GM12878 (cell line): ENCODE data around the gene ANTXR2. TPM values are rescaled to one million over a fixed set of nuclear protein-coding genes. Genes with fewer than 3 reads are reported as not detected.

Experiments
- ATAC-seq: fragments of 200-7000 bp; cut with Tn5 transposase; 3 replicates; pipeline ENCODE4 v1.9.1; 2020; ENCODE audit warnings: mild to moderate bottlenecking, moderate library complexity
- BruUV-seq: library from RNA; stranded (reverse); fragments of 400-500 nt; replicated peaks from 2 replicates; lab custom pipeline; 2021; lab: Mats Ljungman, UMichigan
- CTCF ChIA-PET: fragments of 300-600 bp; sonication (Branson Sonifier 250); formaldehyde crosslinking; extraction: SDS; loops from one replicate; lab custom pipeline; 2021; ENCODE audit warnings: inconsistent platforms; lab: Yijun Ruan, JAX
- POLR2A ChIA-PET: fragments of 350-600 bp; formaldehyde crosslinking; extraction: SDS; loops from one replicate; lab custom pipeline; 2021; ENCODE audit warnings: inconsistent platforms; lab: Charles Lee
- RAD21 ChIA-PET: fragments of 300-600 bp; sonication (Branson Sonifier 250); formaldehyde crosslinking; loops from one replicate; lab custom pipeline; 2023; ENCODE audit warnings: antibody characterized with exemption; ENCODE audit not compliant: unreplicated experiment; lab: Charles Lee
- SMC1A ChIA-PET: fragments of 300-600 bp; sonication (Branson Sonifier 250); formaldehyde crosslinking; loops from one replicate; lab custom pipeline; 2023; ENCODE audit not compliant: unreplicated experiment, uncharacterized antibody; lab: Charles Lee
- DNase-seq: peaks from one replicate; pipeline ENCODE4 v3.0.0-alpha.2; 2011; ENCODE audit warnings: low read depth, low spot score
- FAIRE-seq: peaks from 3 replicates; lab custom pipeline; 2011; peaks lifted over from hg19 to GRCh38; lab: Jason Lieb, UNC
- H2AFZ ChIP-seq: 2 replicates; pipeline ENCODE4 v1.6.0; 2011; ENCODE audit warnings: low read depth, low read length, control low read depth; ENCODE audit not compliant: control insufficient read depth
- H3K27ac ChIP-seq: 2 replicates; pipeline ENCODE4 v1.5.1; 2011; ENCODE audit warnings: control low read depth; ENCODE audit not compliant: control insufficient read depth, insufficient read depth
- H3K27me3 ChIP-seq, 2 experiments: replicated peaks in 1 of 2; 2 replicates each; pipeline versions ENCODE4 v1.6.0 to v1.6.1; 2011; ENCODE audit warnings: low read length in 1 of 2; ENCODE audit not compliant: control insufficient read depth in 2 of 2, insufficient read depth in 2 of 2
- H3K36me3 ChIP-seq, 2 experiments: 2 replicates each; pipeline ENCODE4 v1.5.1; 2011; ENCODE audit warnings: low read length in 1 of 2; ENCODE audit not compliant: control insufficient read depth in 2 of 2, insufficient read depth in 2 of 2
- H3K4me1 ChIP-seq: 2 replicates; pipeline ENCODE4 v1.6.1; 2011; ENCODE audit warnings: mild to moderate bottlenecking, low read length, moderate library complexity, mixed read lengths; ENCODE audit not compliant: control insufficient read depth, insufficient read depth
- H3K4me2 ChIP-seq: 2 replicates; pipeline ENCODE4 v1.6.0; 2011; ENCODE audit warnings: control low read depth; ENCODE audit not compliant: control insufficient read depth, insufficient read depth
- H3K4me3 ChIP-seq: fragments of 200-600 bp; sonication (generic); 2 replicates; pipeline ENCODE4 v1.5.1; 2016
- H3K79me2 ChIP-seq: 2 replicates; pipeline ENCODE4 v1.6.0; 2011; ENCODE audit warnings: low read length; ENCODE audit not compliant: control insufficient read depth, insufficient read depth
- H3K9ac ChIP-seq: 2 replicates; pipeline ENCODE4 v1.8.0; 2011; ENCODE audit warnings: low read length, control low read depth, mixed read lengths; ENCODE audit not compliant: control insufficient read depth, insufficient read depth
- H3K9me3 ChIP-seq: replicated peaks from 3 replicates; pipeline ENCODE4 v1.5.1; 2011; ENCODE audit warnings: mild to moderate bottlenecking, low read length; ENCODE audit not compliant: control insufficient read depth, insufficient read depth
- H4K20me1 ChIP-seq: 2 replicates; pipeline ENCODE4 v1.6.0; 2011; ENCODE audit not compliant: control insufficient read depth, insufficient read depth
- BCLAF1 ChIP-seq: fragments of 450-650 bp; IDR thresholded peaks from 2 replicates; pipeline ENCODE4 v1.6.1; 2017; ENCODE audit warnings: antibody characterized with exemption, mild to moderate bottlenecking, moderate library complexity
- CBFB ChIP-seq: IDR thresholded peaks from 2 replicates; pipeline ENCODE4 v1.6.1; 2016; ENCODE audit warnings: antibody characterized with exemption, low read depth
- ELK1 ChIP-seq: IDR thresholded peaks from 2 replicates; pipeline ENCODE4 v1.6.1; 2012; ENCODE audit warnings: low read depth, low read length, improper control_type of control experiment
- FOS ChIP-seq: IDR thresholded peaks from 3 replicates; pipeline ENCODE4 v1.6.1; 2011; ENCODE audit warnings: borderline replicate concordance; ENCODE audit not compliant: insufficient read length; ENCODE audit errors: extremely low read depth
- JUNB ChIP-seq: IDR thresholded peaks from 2 replicates; pipeline ENCODE4 v1.6.1; 2016; ENCODE audit warnings: antibody characterized with exemption, mild to moderate bottlenecking
- MLLT1 ChIP-seq: fragments of 450-650 bp; IDR thresholded peaks from 2 replicates; pipeline ENCODE4 v1.6.1; 2016; ENCODE audit warnings: mild to moderate bottlenecking
- NFIC ChIP-seq: IDR thresholded peaks from 2 replicates; pipeline ENCODE4 v1.6.1; 2012; ENCODE audit warnings: low read depth, mild to moderate bottlenecking, inconsistent platforms, low read length, moderate library complexity
- NRF1 ChIP-seq: conservative IDR thresholded peaks from 2 replicates; pipeline ENCODE4 v1.6.1; 2011; ENCODE audit warnings: mild to moderate bottlenecking, low read depth, low read length, improper control_type of control experiment
- PBX3 ChIP-seq: IDR thresholded peaks from 2 replicates; pipeline ENCODE4 v1.6.1; 2011; ENCODE audit warnings: mild to moderate bottlenecking, low read depth, low read length, moderate library complexity; ENCODE audit not compliant: insufficient replicate concordance
- RUNX3 ChIP-seq: IDR thresholded peaks from 2 replicates; pipeline ENCODE4 v1.6.1; 2012; ENCODE audit warnings: low read length, inconsistent platforms
- SKIL ChIP-seq: fragments of 450-650 bp; IDR thresholded peaks from 2 replicates; pipeline ENCODE4 v1.6.1; 2017; ENCODE audit warnings: mild to moderate bottlenecking, low read depth, inconsistent platforms; ENCODE audit not compliant: poor library complexity, severe bottlenecking
- TCF3 ChIP-seq: IDR thresholded peaks from 2 replicates; pipeline ENCODE4 v1.6.1; 2012; ENCODE audit warnings: low read depth, mild to moderate bottlenecking, low read length, borderline replicate concordance; ENCODE audit not compliant: insufficient read depth
- ZNF384 ChIP-seq: IDR thresholded peaks from 2 replicates; pipeline ENCODE4 v1.6.1; 2012; ENCODE audit warnings: low read depth, mild to moderate bottlenecking, low read length, improper control_type of control experiment, borderline replicate concordance
- WGBS: methylation state at CpG from one replicate; pipeline ENCODE4 v1.1.6; 2016; ENCODE audit warnings: low lambda C conversion rate; ENCODE audit not compliant: insufficient replicate concordance, insufficient coverage; ENCODE audit errors: missing lambda C conversion rate; 5-methylcytosine and 5-hydroxymethylcytosine counted together
- in situ Hi-C: fragments of 300-500 bp; cut with MboI; formaldehyde crosslinking; loops from 9 replicates; pipeline ENCODE4 v1.14.3; 2018; ENCODE audit warnings: mixed read lengths
- intact Hi-C: fragments of 100-400 bp; cut with micrococcal nuclease; formaldehyde crosslinking; loops from one replicate; pipeline ENCODE4 v1.14.2; 2022; ENCODE audit not compliant: unreplicated experiment
- polyA plus RNA-seq, 11 experiments: library from polyadenylated mRNA; depleted of rRNA in 4 of 11; unstranded in 6 of 11; stranded (reverse) in 5 of 11; fragments of >200 nt; fragmentation: Nextera tagmentation in 4 of 11; fragmentation: Illumina TruSeq in 1 of 11; extraction: Ambion mirVana in 4 of 11; extraction: Trizol in 1 of 11; gene quantifications; 1 replicate in 1 of 11; 2 replicates in 10 of 11; pipeline versions ENCODE4 v1.2.1 to v1.2.3, GENCODE V29; 2011 to 2016; ENCODE audit warnings: inconsistent platforms in 2 of 11, missing spikeins in 2 of 11, low read depth in 1 of 11
- total RNA-seq, 4 experiments: library from RNA; depleted of rRNA in 3 of 4; stranded (reverse); fragments of >200 nt in 3 of 4; fragmentation: Illumina TruSeq in 1 of 4; extraction: Trizol in 1 of 4; gene quantifications; 2 replicates each; pipeline versions ENCODE4 v1.2.1 to v1.2.3, GENCODE V29; 2013 to 2021

Gene ANTXR2
- total and polyA plus RNA-seq, 10 of the 15 experiments (the other 5 are each of a cell fraction or from before 2014, with no cell fraction given): 1.4 to 8.9 (median 5.7) TPM

- TF ChIP-seq SKIL: no peak
- no peak for TF ChIP-seq JUNB
- no peak for TF ChIP-seq ZNF384
Observed at GRCh38 chr4:79964020-79964399, 109.0 kb downstream of the ANTXR2 start (continued).

GRCh38 chr4:79959652-79960051 lies 113.4 kb downstream of the ANTXR2 start:
- intact Hi-C loops: no loop called here
- no peaks in the 10 kb centered on the region for H3K27me3 ChIP-seq
- FAIRE-seq: no peak
- H3K4me3 ChIP-seq: no peak overlapping the region
- SMC1A ChIA-PET: interaction anchor here (0.7 to 1.7 kb wide), 2 partner anchors 10 to 27 kb away, joined by 3 to 4 read pairs; no protein-coding TSS in a partner anchor
- POLR2A ChIA-PET: no interaction called here
- no TSS peak for BruUV-seq
- in situ Hi-C loops: no loop called here
- RAD21 ChIA-PET: no interaction called here
- H3K36me3 ChIP-seq: no peaks in the 10 kb centered on the region
- no peaks in the 10 kb centered on the region for H3K4me1 ChIP-seq
- no peak overlapping the region for H3K27ac ChIP-seq
- H3K9ac ChIP-seq: no peak overlapping the region
- no peaks in the 10 kb centered on the region for H3K9me3 ChIP-seq
- H3K4me2 ChIP-seq: no peak overlapping the region
- no peaks in the 10 kb centered on the region for H3K79me2 ChIP-seq
- WGBS: 97% methylated on average over 7 of the region's 7 CpGs
- ATAC-seq: no peak
- CTCF ChIA-PET: no interaction called here
- H4K20me1 ChIP-seq: no peaks in the 10 kb centered on the region
- no peak for DNase-seq
- H2AFZ ChIP-seq: no peak overlapping the region
- TF ChIP-seq RUNX3: no peak
- no peak for TF ChIP-seq CBFB
- no peak for TF ChIP-seq NRF1
- no peak for TF ChIP-seq PBX3
- no peak for TF ChIP-seq FOS
- no peak for TF ChIP-seq NFIC
- TF ChIP-seq BCLAF1: no peak
- TF ChIP-seq MLLT1: no peak
- TF ChIP-seq TCF3: no peak
- no peak for TF ChIP-seq ELK1
